BLaER1 (cell line): ENCODE data around the gene RSPH6A.

Source experiments
- H3K27ac ChIP-seq: shearing (Covaris generic); formaldehyde crosslinking; 2 replicates; pipeline ENCODE4 v1.8.1; 2022
- H3K27me3 ChIP-seq: shearing (Covaris generic); formaldehyde crosslinking; 2 replicates; pipeline ENCODE4 v1.8.1; 2022
- H3K36me3 ChIP-seq: shearing (Covaris generic); formaldehyde crosslinking; 2 replicates; pipeline ENCODE4 v1.8.1; 2022
- H3K4me1 ChIP-seq: shearing (Covaris generic); formaldehyde crosslinking; 2 replicates; pipeline ENCODE4 v1.8.1; 2022
- H3K4me2 ChIP-seq: shearing (Covaris generic); formaldehyde crosslinking; 2 replicates; pipeline ENCODE4 v1.8.1; 2022
- H3K4me3 ChIP-seq: shearing (Covaris generic); formaldehyde crosslinking; 2 replicates; pipeline ENCODE4 v1.8.1; 2022
- H3K9ac ChIP-seq: shearing (Covaris generic); formaldehyde crosslinking; 2 replicates; pipeline ENCODE4 v1.8.1; 2022
- H3K9me3 ChIP-seq: shearing (Covaris generic); formaldehyde crosslinking; 2 replicates; pipeline ENCODE4 v1.8.1; 2022
- H4K20me1 ChIP-seq: shearing (Covaris generic); formaldehyde crosslinking; 2 replicates; pipeline ENCODE4 v1.8.1; 2022
- Cebpa-rat ChIP-seq: shearing (Covaris generic); IDR thresholded peaks from 2 replicates; pipeline ENCODE4 v1.8.1; 2022

RSPH6A gene

GRCh38 chr19:45819769-45820168, 4.7 kb upstream of the RSPH6A start:
- Histone ChIP-seq H3K4me2 (no peak overlapping the region), H4K20me1 (peaks cover 13% of the 10 kb centered on the region), H3K4me1 (peaks cover 46% of the 10 kb centered on the region), H3K9ac (0 out of 2 replicates have a peak overlapping the region, but pooled peaks have one; percentile 15), H3K27ac (0 out of 2 replicates have a peak overlapping the region, but pooled peaks have one; percentile 35), H3K4me3 (no peak overlapping the region), H3K9me3 (no peaks in the 10 kb centered on the region), H3K36me3 (peaks cover 65% of the 10 kb centered on the region), H3K27me3 (no peaks in the 10 kb centered on the region)
- no peak for TF ChIP-seq Cebpa-rat

GRCh38 chr19:45817725-45818301, 2.7 kb upstream of the RSPH6A start:
- H3K36me3 ChIP-seq, result peaks cover 46% of the 10 kb centered on the region
- H4K20me1 ChIP-seq, result peaks cover 13% of the 10 kb centered on the region
- H3K9ac ChIP-seq, result no peak overlapping the region
- peak overlapping the region; percentile 44; the same call in 1 of the 2 replicates for H3K27ac ChIP-seq
- H3K4me1 ChIP-seq, result peaks cover 46% of the 10 kb centered on the region
- no peak overlapping the region for H3K4me3 ChIP-seq
- H3K9me3 ChIP-seq, result no peaks in the 10 kb centered on the region
- no peaks in the 10 kb centered on the region for H3K27me3 ChIP-seq
- no peak for TF ChIP-seq Cebpa-rat
- H3K4me2 ChIP-seq, result peak overlapping the region; percentile 61

GRCh38 chr19:45817010-45817724, 2.1 kb upstream of the RSPH6A start:
- H4K20me1 ChIP-seq, result peaks cover 13% of the 10 kb centered on the region
- H3K4me1 ChIP-seq, result peaks cover 46% of the 10 kb centered on the region
- no peaks in the 10 kb centered on the region for H3K9me3 ChIP-seq
- no peak for TF ChIP-seq Cebpa-rat
- peak overlapping the region; percentile 44; the same call in 1 of the 2 replicates for H3K27ac ChIP-seq
- H3K27me3 ChIP-seq, result no peaks in the 10 kb centered on the region
- H3K36me3 ChIP-seq, result peaks cover 39% of the 10 kb centered on the region
- peak overlapping the region; percentile 90 for H3K4me2 ChIP-seq
- no peak overlapping the region for H3K4me3 ChIP-seq
- H3K9ac ChIP-seq, result no peak overlapping the region

- no peaks in the 10 kb centered on the region for H3K27me3 ChIP-seq
- H3K4me1 ChIP-seq, result peaks cover 46% of the 10 kb centered on the region
- H4K20me1 ChIP-seq, result peaks cover 13% of the 10 kb centered on the region
- TF ChIP-seq Cebpa-rat, result no peak
- peaks cover 34% of the 10 kb centered on the region for H3K36me3 ChIP-seq
- no peaks in the 10 kb centered on the region for H3K9me3 ChIP-seq
- H3K4me3 ChIP-seq, result peak overlapping the region; percentile 69
- peak overlapping the region; percentile 62; the same call in 1 of the 2 replicates for H3K27ac ChIP-seq
- H3K4me2 ChIP-seq, result peak overlapping the region; percentile 90
- H3K9ac ChIP-seq, result peak overlapping the region; percentile 75
These were observed 1.3 kb upstream of the RSPH6A start for GRCh38 chr19:45816236-45817009.

GRCh38 chr19:45815481-45816216, 541 bp upstream of the RSPH6A start:
- peak overlapping the region; percentile 69 for H3K4me3 ChIP-seq
- H3K4me1 ChIP-seq, result peaks cover 47% of the 10 kb centered on the region
- peaks cover 28% of the 10 kb centered on the region for H3K36me3 ChIP-seq
- H3K27me3 ChIP-seq, result no peaks in the 10 kb centered on the region
- peaks cover 13% of the 10 kb centered on the region for H4K20me1 ChIP-seq
- peak overlapping the region; percentile 90 for H3K4me2 ChIP-seq
- peak overlapping the region; percentile 62 for H3K27ac ChIP-seq
- TF ChIP-seq Cebpa-rat, result no peak
- peak overlapping the region; percentile 75 for H3K9ac ChIP-seq
- no peaks in the 10 kb centered on the region for H3K9me3 ChIP-seq

- Histone ChIP-seq H3K4me3 (no peak overlapping the region), H3K27ac (no peak overlapping the region), H3K9ac (no peak overlapping the region)
These were observed 835 bp downstream of the RSPH6A start for GRCh38 chr19:45814166-45814780.

GRCh38 chr19:45812297-45812696, 2.8 kb downstream of the RSPH6A start:
- no peak overlapping the region for H3K4me2 ChIP-seq
- no peak overlapping the region for H3K9ac ChIP-seq
- H3K36me3 ChIP-seq, result no peaks in the 10 kb centered on the region
- no peaks in the 10 kb centered on the region for H3K27me3 ChIP-seq
- no peaks in the 10 kb centered on the region for H3K9me3 ChIP-seq
- no peak overlapping the region for H3K4me3 ChIP-seq
- no peaks in the 10 kb centered on the region for H4K20me1 ChIP-seq
- peaks cover 44% of the 10 kb centered on the region for H3K4me1 ChIP-seq
- no peak for TF ChIP-seq Cebpa-rat
- no peak overlapping the region for H3K27ac ChIP-seq

More at GRCh38 chr19:45814166-45814780, 835 bp downstream of the RSPH6A start:
- H3K4me1 ChIP-seq, result peaks cover 51% of the 10 kb centered on the region
- H3K4me2 ChIP-seq, result peak overlapping the region; percentile 90
- H4K20me1 ChIP-seq, result peaks cover 13% of the 10 kb centered on the region
- H3K27me3 ChIP-seq, result no peaks in the 10 kb centered on the region
- no peak for TF ChIP-seq Cebpa-rat
- no peaks in the 10 kb centered on the region for H3K9me3 ChIP-seq
- H3K36me3 ChIP-seq, result peaks cover 15% of the 10 kb centered on the region

- no peak for TF ChIP-seq Cebpa-rat
- no peak overlapping the region for H3K4me3 ChIP-seq
- peak overlapping the region; percentile 39; the same call in 1 of the 2 replicates for H3K27ac ChIP-seq
- H4K20me1 ChIP-seq, result no peaks in the 10 kb centered on the region
- H3K27me3 ChIP-seq, result no peaks in the 10 kb centered on the region
- H3K9me3 ChIP-seq, result no peaks in the 10 kb centered on the region
- peaks cover 23% of the 10 kb centered on the region for H3K4me1 ChIP-seq
- no peak overlapping the region for H3K9ac ChIP-seq
- peak overlapping the region; percentile 73 for H3K4me2 ChIP-seq
- H3K36me3 ChIP-seq, result no peaks in the 10 kb centered on the region
These were observed 5.4 kb downstream of the RSPH6A start for GRCh38 chr19:45809643-45810159.

- H3K27ac ChIP-seq, result no peak overlapping the region
- H3K4me1 ChIP-seq, result peaks cover 31% of the 10 kb centered on the region
- no peak overlapping the region for H3K4me3 ChIP-seq
- no peaks in the 10 kb centered on the region for H3K27me3 ChIP-seq
- no peaks in the 10 kb centered on the region for H3K9me3 ChIP-seq
- no peak for TF ChIP-seq Cebpa-rat
- H4K20me1 ChIP-seq, result no peaks in the 10 kb centered on the region
- H3K9ac ChIP-seq, result no peak overlapping the region
- H3K4me2 ChIP-seq, result no peak overlapping the region
- H3K36me3 ChIP-seq, result no peaks in the 10 kb centered on the region
These were observed 9.4 kb downstream of the RSPH6A start for GRCh38 chr19:45805719-45806118.
